Trophoblast cell (in vitro differentiated cells and primary cell): ENCODE data around the gene CHRD.

ENCODE experiments used
- DNase-seq, 2 donors: peaks; one replicate each; pipeline ENCODE4 v3.0.0-alpha.2; 2016
- H2AFZ ChIP-seq: 2 replicates; pipeline ENCODE4 v1.6.1; 2013; ENCODE audit warnings: low read length, moderate library complexity, mild to moderate bottlenecking; ENCODE audit not compliant: insufficient read depth, poor library complexity
- H2AK5ac ChIP-seq: 2 replicates; pipeline ENCODE4 v1.6.1; 2013; ENCODE audit warnings: mild to moderate bottlenecking, low read length
- H2BK120ac ChIP-seq: 2 replicates; pipeline ENCODE4 v1.6.1; 2013; ENCODE audit warnings: low read length, mild to moderate bottlenecking, moderate library complexity; ENCODE audit not compliant: insufficient read depth, poor library complexity
- H2BK12ac ChIP-seq: 2 replicates; pipeline ENCODE4 v1.6.1; 2013; ENCODE audit warnings: mild to moderate bottlenecking, low read length, moderate library complexity
- H2BK5ac ChIP-seq: 2 replicates; pipeline ENCODE4 v1.6.1; 2013; ENCODE audit warnings: low read length, low read depth, moderate library complexity, mild to moderate bottlenecking; ENCODE audit not compliant: poor library complexity
- H3K14ac ChIP-seq: 2 replicates; pipeline ENCODE4 v1.6.1; 2013; ENCODE audit warnings: mild to moderate bottlenecking, low read length
- H3K18ac ChIP-seq: 2 replicates; pipeline ENCODE4 v1.6.1; 2013; ENCODE audit warnings: mild to moderate bottlenecking, low read length
- H3K23ac ChIP-seq: 2 replicates; pipeline ENCODE4 v1.6.1; 2013; ENCODE audit warnings: low read length
- H3K27ac ChIP-seq: 2 replicates; pipeline ENCODE4 v1.5.1; 2013; ENCODE audit warnings: low read depth, mild to moderate bottlenecking, inconsistent platforms, low read length, moderate library complexity
- H3K27me3 ChIP-seq: 2 replicates; pipeline ENCODE4 v1.6.1; 2013; ENCODE audit warnings: inconsistent platforms, mild to moderate bottlenecking, low read length, moderate library complexity; ENCODE audit not compliant: insufficient read depth
- H3K36me3 ChIP-seq, 2 experiments: 1 replicate in 1 of 2; 2 replicates in 1 of 2; pipeline ENCODE4 v1.6.1; 2013; ENCODE audit warnings: low read length in 2 of 2, mild to moderate bottlenecking in 2 of 2, moderate library complexity in 1 of 2; ENCODE audit not compliant: insufficient read depth in 2 of 2, control insufficient read depth in 1 of 2
- H3K4ac ChIP-seq: 2 replicates; pipeline ENCODE4 v1.6.1; 2013; ENCODE audit warnings: low read depth, mild to moderate bottlenecking, low read length, moderate library complexity
- H3K4me1 ChIP-seq, 2 experiments: 1 replicate in 1 of 2; 2 replicates in 1 of 2; pipeline ENCODE4 v1.6.1; 2013; ENCODE audit warnings: low read length in 2 of 2, mild to moderate bottlenecking in 2 of 2, moderate library complexity in 1 of 2; ENCODE audit not compliant: insufficient read depth in 2 of 2, control insufficient read depth in 1 of 2
- H3K4me2 ChIP-seq: 2 replicates; pipeline ENCODE4 v1.6.1; 2013; ENCODE audit warnings: inconsistent platforms, mild to moderate bottlenecking, low read length, moderate library complexity
- H3K4me3 ChIP-seq: 2 replicates; pipeline ENCODE4 v1.5.1; 2013; ENCODE audit warnings: mild to moderate bottlenecking, low read depth, low read length, inconsistent platforms
- H3K79me1 ChIP-seq: one replicate; pipeline ENCODE4 v1.6.1; 2013; ENCODE audit warnings: low read length
- H3K79me2 ChIP-seq: 2 replicates; pipeline ENCODE4 v1.6.1; 2013; ENCODE audit warnings: low read length, mild to moderate bottlenecking; ENCODE audit not compliant: control insufficient read depth, insufficient read depth, poor library complexity
- H3K9ac ChIP-seq: 2 replicates; pipeline ENCODE4 v1.6.1; 2013; ENCODE audit warnings: mild to moderate bottlenecking, low read length
- H3K9me3 ChIP-seq: 2 replicates; pipeline ENCODE4 v1.6.1; 2013; ENCODE audit warnings: low read depth, mild to moderate bottlenecking, control low read depth, inconsistent platforms, low read length; ENCODE audit not compliant: insufficient read depth
- H4K12ac ChIP-seq: 2 replicates; pipeline ENCODE4 v1.6.1; 2013; ENCODE audit warnings: low read depth, mild to moderate bottlenecking, low read length, moderate library complexity
- H4K8ac ChIP-seq: 2 replicates; pipeline ENCODE4 v1.6.1; 2013; ENCODE audit warnings: low read depth, mild to moderate bottlenecking, low read length, moderate library complexity
- H4K91ac ChIP-seq: one replicate; pipeline ENCODE4 v1.6.1; 2013; ENCODE audit warnings: low read depth, mild to moderate bottlenecking, low read length, moderate library complexity
- WGBS: extraction: QIAGEN DNeasy Blood & Tissue Kit; methylation state at CpG from one replicate; pipeline ENCODE4 v1.1.7; 2013; ENCODE audit warnings: missing lambda C conversion rate; ENCODE audit not compliant: insufficient read length, insufficient coverage; ENCODE audit errors: extremely low coverage; 5-methylcytosine and 5-hydroxymethylcytosine counted together

Gene CHRD

GRCh38 chr3:184355261-184356040, 24.4 kb upstream of the CHRD start:
- Histone ChIP-seq H3K9me3 (peaks cover 2% of the 10 kb centered on the region), H4K91ac (no peak overlapping the region), H2BK120ac (no peak overlapping the region), H2AK5ac (no peak overlapping the region), H2BK12ac (no peak overlapping the region), H3K4me1 (peaks cover 2 to 3% of the 10 kb centered on the region in 2 experiments), H3K18ac (no peak overlapping the region), H3K4me2 (no peak overlapping the region), H3K79me1 (no peaks in the 10 kb centered on the region), H4K8ac (no peak overlapping the region), H2AFZ (no peak overlapping the region), H3K4me3 (no peak overlapping the region), H3K23ac (no peak overlapping the region), H3K27ac (no peak overlapping the region), H3K14ac (no peak overlapping the region), H3K9ac (no peak overlapping the region), H4K12ac (no peak overlapping the region), H3K27me3 (no peaks in the 10 kb centered on the region), H3K4ac (no peak overlapping the region), H2BK5ac (no peak overlapping the region), H3K36me3 (peaks cover 13 to 14% of the 10 kb centered on the region in 2 experiments), H3K79me2 (no peaks in the 10 kb centered on the region)
- no CpG with 5 or more reads among the region's 18 CpGs for WGBS
- no peak for DNase-seq

- DNase-seq: no peak
- no peak overlapping the region for H2BK12ac ChIP-seq
- no peak overlapping the region for H4K8ac ChIP-seq
- no peak overlapping the region for H3K23ac ChIP-seq
- H2BK120ac ChIP-seq: no peak overlapping the region
- H3K27me3 ChIP-seq: no peaks in the 10 kb centered on the region
- no peak overlapping the region for H4K91ac ChIP-seq
- peaks cover 2% of the 10 kb centered on the region for H3K9me3 ChIP-seq
- H3K4me2 ChIP-seq: no peak overlapping the region
- H3K27ac ChIP-seq: no peak overlapping the region
- H3K4ac ChIP-seq: no peak overlapping the region
- H3K14ac ChIP-seq: no peak overlapping the region
- peaks cover 10% of the 10 kb centered on the region for H3K79me1 ChIP-seq
- no peak overlapping the region for H2BK5ac ChIP-seq
- H3K18ac ChIP-seq: no peak overlapping the region
- peaks cover 10% of the 10 kb centered on the region for H3K79me2 ChIP-seq
- H3K4me3 ChIP-seq: no peak overlapping the region
- no peak overlapping the region for H2AK5ac ChIP-seq
- H3K36me3 ChIP-seq: peaks cover 5 to 8% of the 10 kb centered on the region in 2 experiments
- peaks cover 7 to 9% of the 10 kb centered on the region in 2 experiments for H3K4me1 ChIP-seq
- H2AFZ ChIP-seq: no peak overlapping the region
- no CpG with 5 or more reads among the region's 24 CpGs for WGBS
- no peak overlapping the region for H4K12ac ChIP-seq
- H3K9ac ChIP-seq: no peak overlapping the region
These were observed 22.4 kb upstream of the CHRD start for GRCh38 chr3:184357248-184358123.

GRCh38 chr3:184358124-184358767, 21.6 kb upstream of the CHRD start:
- H3K14ac ChIP-seq: no peak overlapping the region
- H4K8ac ChIP-seq: no peak overlapping the region
- no peak overlapping the region for H2AFZ ChIP-seq
- no peak overlapping the region for H2BK120ac ChIP-seq
- no peak overlapping the region for H3K27ac ChIP-seq
- peaks cover 3 to 8% of the 10 kb centered on the region in 2 experiments for H3K36me3 ChIP-seq
- WGBS: no CpG with 5 or more reads among the region's 12 CpGs
- H3K4me3 ChIP-seq: no peak overlapping the region
- no peak overlapping the region for H3K9ac ChIP-seq
- no peak overlapping the region for H4K12ac ChIP-seq
- H2BK12ac ChIP-seq: no peak overlapping the region
- no peak overlapping the region for H3K23ac ChIP-seq
- no peak overlapping the region for H3K18ac ChIP-seq
- no peak overlapping the region for H3K4me2 ChIP-seq
- no peak overlapping the region for H3K4ac ChIP-seq
- peaks cover 7 to 9% of the 10 kb centered on the region in 2 experiments for H3K4me1 ChIP-seq
- H3K9me3 ChIP-seq: peaks cover 2% of the 10 kb centered on the region
- no peak overlapping the region for H4K91ac ChIP-seq
- H3K79me1 ChIP-seq: peaks cover 14% of the 10 kb centered on the region
- no peak overlapping the region for H2AK5ac ChIP-seq
- H3K27me3 ChIP-seq: no peaks in the 10 kb centered on the region
- no peak overlapping the region for H2BK5ac ChIP-seq
- H3K79me2 ChIP-seq: peaks cover 12% of the 10 kb centered on the region
- DNase-seq: no peak

DNA sequence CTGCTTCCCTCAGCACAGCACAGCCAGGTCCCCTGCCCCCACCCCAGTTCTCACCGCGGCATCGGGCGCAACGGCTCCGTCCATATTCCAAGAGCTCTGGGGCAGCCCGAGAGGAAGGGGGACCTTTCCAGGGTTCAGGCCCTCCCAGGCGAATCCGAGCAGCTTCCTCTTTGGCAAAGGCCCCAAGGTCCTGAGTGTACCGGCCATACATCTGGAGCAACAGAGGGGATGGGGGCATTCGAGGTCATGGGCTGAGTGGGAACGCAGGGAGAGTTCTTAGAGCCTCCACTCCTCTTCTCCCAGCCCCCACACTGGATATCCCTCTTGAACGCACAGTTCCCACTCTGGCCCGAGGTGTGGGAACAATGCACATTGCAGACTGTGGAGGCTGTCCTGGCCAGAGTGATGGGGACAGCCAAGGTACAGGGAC, 20.9 kb upstream of the CHRD start:
- peaks cover 7 to 9% of the 10 kb centered on the region in 2 experiments for H3K4me1 ChIP-seq
- H3K4ac ChIP-seq: no peak overlapping the region
- H2BK12ac ChIP-seq: no peak overlapping the region
- no peak for DNase-seq
- no CpG with 5 or more reads among the region's 14 CpGs for WGBS
- H4K12ac ChIP-seq: no peak overlapping the region
- H3K9ac ChIP-seq: no peak overlapping the region
- H3K14ac ChIP-seq: no peak overlapping the region
- H3K79me1 ChIP-seq: peaks cover 16% of the 10 kb centered on the region
- H2AFZ ChIP-seq: no peak overlapping the region
- H3K27ac ChIP-seq: no peak overlapping the region
- H3K23ac ChIP-seq: no peak overlapping the region
- no peak overlapping the region for H2AK5ac ChIP-seq
- H2BK5ac ChIP-seq: no peak overlapping the region
- no peak overlapping the region for H4K8ac ChIP-seq
- H3K27me3 ChIP-seq: no peaks in the 10 kb centered on the region
- H3K36me3 ChIP-seq: peaks cover 3 to 8% of the 10 kb centered on the region in 2 experiments
- no peak overlapping the region for H3K4me3 ChIP-seq
- H2BK120ac ChIP-seq: no peak overlapping the region
- H3K79me2 ChIP-seq: peaks cover 13% of the 10 kb centered on the region
- no peak overlapping the region for H3K18ac ChIP-seq
- H4K91ac ChIP-seq: no peak overlapping the region
- no peak overlapping the region for H3K4me2 ChIP-seq
- H3K9me3 ChIP-seq: peaks cover 2% of the 10 kb centered on the region
